HCT116 (cell line): ENCODE data around the gene ALK. TPM values are rescaled to one million over a fixed set of nuclear protein-coding genes. Genes with fewer than 3 reads are reported as not detected.

ENCODE experiments used
- ATAC-seq: fragments of 200-7000 bp; cut with Tn5 transposase; 2 replicates; pipeline ENCODE4 v1.9.1; 2020; ENCODE audit warnings: mild to moderate bottlenecking, moderate library complexity
- BruUV-seq: library from RNA; stranded (reverse); fragments of 400-500 nt; replicated peaks from 2 replicates; lab custom pipeline; 2021; lab: Mats Ljungman, UMichigan
- CTCF ChIA-PET: fragments of 300-600 bp; sonication (Branson Sonifier 250); formaldehyde crosslinking; loops from one replicate; lab custom pipeline; 2021; ENCODE audit warnings: antibody characterized with exemption; lab: Charles Lee
- POLR2A ChIA-PET: fragments of 300-600, 350-600 bp; sonication (Branson Sonifier 250); formaldehyde crosslinking; loops from one replicate; lab custom pipeline; 2021; ENCODE audit warnings: antibody characterized with exemption; lab: Charles Lee
- RAD21 ChIA-PET, 2 experiments: fragments of 300-600 bp; sonication (Branson Sonifier 250); formaldehyde crosslinking; loops; one replicate each; lab custom pipeline; 2023; ENCODE audit warnings: low total read pairs in 2 of 2; ENCODE audit not compliant: uncharacterized antibody in 2 of 2, unreplicated experiment in 2 of 2, low non-redundant PET in 1 of 2; lab: Charles Lee
- DNase-seq: peaks from one replicate; pipeline ENCODE4 v3.0.0-alpha.2; 2010; ENCODE audit warnings: low read depth, low spot score
- H2AFZ ChIP-seq: fragments of 200-600 bp; shearing (Covaris generic), sonication (generic); 2 replicates; pipeline ENCODE4 v1.6.1; 2017; ENCODE audit warnings: low read depth, mixed run types, mixed read lengths, antibody characterized with exemption, low read length; ENCODE audit not compliant: poor library complexity, severe bottlenecking
- H3K27ac ChIP-seq: 2 replicates; pipeline ENCODE4 v1.5.1; 2012; ENCODE audit warnings: low read depth, low read length
- H3K27me3 ChIP-seq: fragments of 200-600 bp; sonication (generic); 2 replicates; pipeline ENCODE4 v1.6.1; 2016; ENCODE audit warnings: mixed run types, low read length, mixed read lengths; ENCODE audit not compliant: insufficient read depth
- H3K36me3 ChIP-seq, 2 experiments: fragments of 200-500 bp in 1 of 2; fragments of 200-600 bp in 1 of 2; sonication (Bioruptor generic) in 1 of 2; sonication (generic) in 1 of 2; 2 replicates each; pipeline versions ENCODE4 v1.5.1 to v1.6.1; 2014 to 2016; ENCODE audit warnings: low read length in 2 of 2, inconsistent platforms in 1 of 2, mixed read lengths in 1 of 2, mixed run types in 1 of 2; ENCODE audit not compliant: insufficient read depth in 2 of 2, control insufficient read depth in 1 of 2
- H3K4me1 ChIP-seq, 2 experiments: fragments of 200-600 bp in 1 of 2; sonication (generic) in 1 of 2; 2 replicates each; pipeline versions ENCODE4 v1.5.1 to v1.6.1; 2012 to 2017; ENCODE audit warnings: low read length in 2 of 2, inconsistent platforms in 1 of 2, mild to moderate bottlenecking in 1 of 2, mixed read lengths in 1 of 2, mixed run types in 1 of 2, moderate library complexity in 1 of 2; ENCODE audit not compliant: insufficient read depth in 2 of 2, control insufficient read depth in 1 of 2
- H3K4me2 ChIP-seq: fragments of 200-600 bp; sonication (generic); 2 replicates; pipeline ENCODE4 v1.6.1; 2017; ENCODE audit warnings: mixed run types, low read length, mixed read lengths
- H3K4me3 ChIP-seq, 2 experiments: fragments of 200-600 bp in 1 of 2; sonication (generic) in 1 of 2; replicated peaks in 1 of 2; 2 replicates each; pipeline ENCODE4 v1.5.1; 2011 to 2016; ENCODE audit warnings: low read length in 2 of 2, control low read depth in 1 of 2, low read depth in 1 of 2, mild to moderate bottlenecking in 1 of 2, mixed read lengths in 1 of 2, mixed run types in 1 of 2
- H3K79me2 ChIP-seq: fragments of 200-600 bp; sonication (generic); 2 replicates; pipeline ENCODE4 v1.6.1; 2017; ENCODE audit warnings: mild to moderate bottlenecking, mixed run types, low read length, moderate library complexity, mixed read lengths; ENCODE audit not compliant: insufficient read depth
- H3K9ac ChIP-seq: fragments of 200-600 bp; sonication (generic); 2 replicates; pipeline ENCODE4 v1.6.1; 2016; ENCODE audit warnings: low read length, mixed read lengths
- H3K9me2 ChIP-seq: fragments of 200-600 bp; sonication (generic), shearing (Covaris generic); 2 replicates; pipeline ENCODE4 v1.6.1; 2017; ENCODE audit warnings: mixed run types, mild to moderate bottlenecking, moderate library complexity; ENCODE audit not compliant: insufficient read depth
- H3K9me3 ChIP-seq, 2 experiments: fragments of 200-500 bp in 1 of 2; fragments of 200-600 bp in 1 of 2; sonication (Bioruptor generic) in 1 of 2; sonication (generic) in 1 of 2; 2 replicates each; pipeline ENCODE4 v1.6.1; 2014 to 2017; ENCODE audit warnings: low read length in 2 of 2, mixed read lengths in 2 of 2, inconsistent platforms in 1 of 2, low read depth in 1 of 2, mild to moderate bottlenecking in 1 of 2, mixed run types in 1 of 2, moderate library complexity in 1 of 2; ENCODE audit not compliant: control insufficient read depth in 1 of 2, insufficient read depth in 1 of 2
- H4K20me1 ChIP-seq: fragments of 200-600 bp; sonication (generic), shearing (Covaris generic); 2 replicates; pipeline ENCODE4 v1.6.1; 2017; ENCODE audit warnings: mixed run types, mild to moderate bottlenecking, moderate library complexity; ENCODE audit not compliant: insufficient read depth
- FOSL1 ChIP-seq: IDR thresholded peaks from 2 replicates; pipeline ENCODE4 v1.6.1; 2012; ENCODE audit warnings: low read depth
- MAX ChIP-seq: IDR thresholded peaks from 2 replicates; pipeline ENCODE4 v1.6.1; 2012
- POLR2A ChIP-seq: IDR thresholded peaks from 2 replicates; pipeline ENCODE4 v1.7.0; 2011; ENCODE audit warnings: borderline replicate concordance; ENCODE audit not compliant: insufficient read depth, insufficient read length; ENCODE audit errors: extremely low read depth
- POLR2AphosphoS5 ChIP-seq: IDR thresholded peaks from 2 replicates; pipeline ENCODE4 v1.6.1; 2011; ENCODE audit warnings: mild to moderate bottlenecking, low read depth, low read length, moderate library complexity
- RAD21 ChIP-seq: IDR thresholded peaks from 2 replicates; pipeline ENCODE4 v1.6.1; 2012; ENCODE audit warnings: low read depth, mild to moderate bottlenecking
- SP1 ChIP-seq: IDR thresholded peaks from 2 replicates; pipeline ENCODE4 v1.6.1; 2012; ENCODE audit warnings: low read depth
- TCF7L2 ChIP-seq: IDR thresholded peaks from 2 replicates; pipeline ENCODE4 v1.7.0; 2011; ENCODE audit warnings: borderline replicate concordance, inconsistent platforms; ENCODE audit not compliant: insufficient read depth, insufficient read length; ENCODE audit errors: extremely low read depth
- ZNF274 ChIP-seq: fragments of 200-500 bp; sonication (Bioruptor generic); IDR thresholded peaks from 2 replicates; pipeline ENCODE4 v1.6.1; 2014; ENCODE audit warnings: mild to moderate bottlenecking, low read depth, low read length, inconsistent platforms
- intact Hi-C: fragments of 100-400 bp; cut with micrococcal nuclease; formaldehyde crosslinking; loops from 2 replicates; pipeline ENCODE4 v1.10.0; 2022
- total RNA-seq: library from RNA; stranded (reverse); gene quantifications from one replicate; pipeline ENCODE4 v1.2.1, GENCODE V29; 2021; ENCODE audit not compliant: unreplicated experiment
- TF ChIP-seq, protein P1 (sequence below): IDR thresholded peaks from 2 replicates; pipeline ENCODE4 v1.6.1; 2011; ENCODE audit warnings: mild to moderate bottlenecking, low read length, moderate library complexity; ENCODE audit not compliant: insufficient replicate concordance; ENCODE audit errors: extremely low read depth

The ALK gene
- total RNA-seq, 1 experiment from 2014 or later = not detected

GRCh38 chr2:29615841-29616240 lies 305.5 kb downstream of the ALK start:
- no peak overlapping the region for H3K4me3 ChIP-seq
- TF ChIP-seq ZNF274 (no peak), POLR2AphosphoS5 (no peak), POLR2A (no peak), RAD21 (no peak), FOSL1 (no peak), SP1 (no peak), MAX (no peak), TCF7L2 (no peak)
- TF ChIP-seq, protein P1, sequence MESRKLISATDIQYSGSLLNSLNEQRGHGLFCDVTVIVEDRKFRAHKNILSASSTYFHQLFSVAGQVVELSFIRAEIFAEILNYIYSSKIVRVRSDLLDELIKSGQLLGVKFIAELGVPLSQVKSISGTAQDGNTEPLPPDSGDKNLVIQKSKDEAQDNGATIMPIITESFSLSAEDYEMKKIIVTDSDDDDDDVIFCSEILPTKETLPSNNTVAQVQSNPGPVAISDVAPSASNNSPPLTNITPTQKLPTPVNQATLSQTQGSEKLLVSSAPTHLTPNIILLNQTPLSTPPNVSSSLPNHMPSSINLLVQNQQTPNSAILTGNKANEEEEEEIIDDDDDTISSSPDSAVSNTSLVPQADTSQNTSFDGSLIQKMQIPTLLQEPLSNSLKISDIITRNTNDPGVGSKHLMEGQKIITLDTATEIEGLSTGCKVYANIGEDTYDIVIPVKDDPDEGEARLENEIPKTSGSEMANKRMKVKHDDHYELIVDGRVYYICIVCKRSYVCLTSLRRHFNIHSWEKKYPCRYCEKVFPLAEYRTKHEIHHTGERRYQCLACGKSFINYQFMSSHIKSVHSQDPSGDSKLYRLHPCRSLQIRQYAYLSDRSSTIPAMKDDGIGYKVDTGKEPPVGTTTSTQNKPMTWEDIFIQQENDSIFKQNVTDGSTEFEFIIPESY = no peak
- TF ChIP-seq, all 23 proteins: peak for 0
- CTCF ChIA-PET = no interaction called here
- intact Hi-C loops = no loop called here
- no TSS peak for BruUV-seq
- RAD21 ChIA-PET = no interaction called here
- Histone ChIP-seq H3K4me1 (no peaks in the 10 kb centered on the region), H3K9me3 (no peaks in the 10 kb centered on the region), H3K36me3 (no peaks in the 10 kb centered on the region), H4K20me1 (no peaks in the 10 kb centered on the region), H3K79me2 (no peaks in the 10 kb centered on the region), H3K9ac (no peak overlapping the region), H3K27ac (no peak overlapping the region), H3K9me2 (no peaks in the 10 kb centered on the region), H3K27me3 (peaks cover 52% of the 10 kb centered on the region), H3K4me2 (no peak overlapping the region), H2AFZ (no peak overlapping the region)
- POLR2A ChIA-PET = no interaction called here
- no peak for ATAC-seq
- DNase-seq = no peak
